IPS-18a (cell line): Measurements from ENCODE around the gene CST1.
"Not testable (repeated sequence)": the region's sequence is repeated elsewhere in the genome, so short reads cannot be mapped to it uniquely, and the experiment has no call there.

Experiments
- H3K27ac ChIP-seq: one replicate; pipeline ENCODE4 v1.5.1; 2013; ENCODE audit warnings: low read length
- H3K27me3 ChIP-seq: one replicate; pipeline ENCODE4 v1.6.1; 2013; ENCODE audit warnings: mild to moderate bottlenecking, low read length; ENCODE audit not compliant: control insufficient read depth, insufficient read depth
- H3K36me3 ChIP-seq: one replicate; pipeline ENCODE4 v1.6.1; 2013; ENCODE audit warnings: low read depth, low read length; ENCODE audit not compliant: control insufficient read depth
- H3K4me1 ChIP-seq: one replicate; pipeline ENCODE4 v1.6.1; 2013; ENCODE audit warnings: low read depth, low read length; ENCODE audit not compliant: control insufficient read depth
- H3K4me3 ChIP-seq: one replicate; pipeline ENCODE4 v1.5.1; 2013; ENCODE audit warnings: low read length
- H3K9ac ChIP-seq: one replicate; pipeline ENCODE4 v1.6.1; 2013; ENCODE audit warnings: mild to moderate bottlenecking, low read length, moderate library complexity
- H3K9me3 ChIP-seq: one replicate; pipeline ENCODE4 v1.6.1; 2013; ENCODE audit warnings: low read depth, low read length; ENCODE audit not compliant: control insufficient read depth

Gene CST1, protein sequence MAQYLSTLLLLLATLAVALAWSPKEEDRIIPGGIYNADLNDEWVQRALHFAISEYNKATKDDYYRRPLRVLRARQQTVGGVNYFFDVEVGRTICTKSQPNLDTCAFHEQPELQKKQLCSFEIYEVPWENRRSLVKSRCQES

DNA sequence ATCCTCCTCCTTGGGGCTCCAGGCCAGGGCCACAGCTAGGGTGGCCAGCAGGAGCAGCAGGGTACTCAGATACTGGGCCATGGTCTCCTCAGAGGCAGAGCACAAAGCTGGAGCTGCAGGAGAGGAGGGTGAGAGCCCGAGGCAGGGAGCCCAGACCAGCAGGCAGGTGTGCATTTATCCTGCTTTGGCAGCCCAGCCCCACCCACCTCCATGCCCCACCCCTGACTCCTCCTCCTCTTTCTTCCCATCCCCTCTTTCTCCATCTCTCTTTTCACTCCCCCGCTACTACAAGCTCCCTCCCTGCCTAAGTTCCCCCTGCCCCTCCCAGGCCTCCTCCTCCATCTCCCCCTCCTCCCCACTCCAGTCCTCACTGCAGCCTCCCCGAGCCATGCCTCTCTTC, at the start of gene CST1:
Gene CST1 (minus strand): TSS at position 150 of the 400 bp plus-strand sequence. CDS start 69 bp downstream, at position 81.
- not testable (repeated sequence) for H3K9ac ChIP-seq, H3K4me3 ChIP-seq, H3K27ac ChIP-seq, H3K4me1 ChIP-seq, H3K9me3 ChIP-seq, H3K36me3 ChIP-seq
- H3K27me3 ChIP-seq = peaks cover 32% of the 10 kb centered on the region

DNA sequence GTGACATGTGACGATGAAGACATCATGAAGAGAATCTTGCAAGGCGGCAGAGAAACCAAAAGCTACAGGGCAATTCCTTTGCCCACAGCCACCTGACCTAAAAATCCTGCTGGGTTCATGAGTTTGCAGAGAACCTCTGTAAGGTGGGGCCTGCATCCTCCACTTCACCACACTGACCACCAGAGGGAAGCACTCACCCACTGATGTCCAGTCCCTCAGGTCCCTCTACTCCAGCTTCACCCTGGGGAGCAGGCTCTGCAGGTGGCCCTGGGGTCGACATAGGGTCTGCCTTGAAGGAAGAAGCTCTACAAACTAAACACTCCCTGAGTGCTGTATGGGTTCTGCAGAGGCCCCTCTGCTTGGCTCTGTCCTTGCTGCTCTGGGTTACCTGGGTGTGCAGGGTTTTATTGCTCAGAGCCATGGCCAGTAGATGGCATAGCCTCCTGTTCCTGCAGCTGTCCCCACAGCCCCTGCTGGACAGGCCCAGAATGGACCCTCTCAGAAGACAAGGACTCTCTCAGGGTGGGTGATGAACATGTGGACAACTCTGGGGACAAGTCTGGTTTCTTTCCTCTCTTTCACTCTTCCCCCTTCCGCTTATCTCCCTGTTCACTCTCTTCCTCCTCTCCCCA, 48.6 kb upstream of the CST1 start:
- not testable (repeated sequence) for H3K4me3 ChIP-seq, H3K36me3 ChIP-seq, H3K27me3 ChIP-seq, H3K27ac ChIP-seq, H3K9ac ChIP-seq, H3K4me1 ChIP-seq, H3K9me3 ChIP-seq

DNA sequence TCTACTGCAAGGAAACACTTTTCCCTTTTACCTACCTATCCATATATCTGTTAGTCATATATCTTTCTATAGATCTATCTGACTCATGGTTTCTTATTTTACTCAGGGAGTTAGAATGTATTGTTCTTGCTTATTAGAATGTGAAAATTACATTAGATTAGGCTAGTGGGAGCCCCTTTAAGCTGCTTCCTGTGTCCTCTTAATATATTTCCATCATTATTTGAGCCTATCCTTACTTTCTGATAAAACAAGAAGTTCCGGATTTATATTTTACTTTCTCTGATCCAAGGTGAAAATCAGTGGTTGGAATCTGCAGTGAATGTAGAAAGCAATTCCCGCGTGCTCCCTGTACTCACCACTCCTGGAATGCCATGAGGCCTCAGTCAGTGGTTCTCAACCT, 44.8 kb upstream of the CST1 start:
- Histone ChIP-seq H3K4me1 (no peaks in the 10 kb centered on the region), H3K9me3 (no peaks in the 10 kb centered on the region), H3K27ac (no peak overlapping the region), H3K36me3 (no peaks in the 10 kb centered on the region), H3K9ac (no peak overlapping the region), H3K27me3 (no peaks in the 10 kb centered on the region), H3K4me3 (no peak overlapping the region)

DNA sequence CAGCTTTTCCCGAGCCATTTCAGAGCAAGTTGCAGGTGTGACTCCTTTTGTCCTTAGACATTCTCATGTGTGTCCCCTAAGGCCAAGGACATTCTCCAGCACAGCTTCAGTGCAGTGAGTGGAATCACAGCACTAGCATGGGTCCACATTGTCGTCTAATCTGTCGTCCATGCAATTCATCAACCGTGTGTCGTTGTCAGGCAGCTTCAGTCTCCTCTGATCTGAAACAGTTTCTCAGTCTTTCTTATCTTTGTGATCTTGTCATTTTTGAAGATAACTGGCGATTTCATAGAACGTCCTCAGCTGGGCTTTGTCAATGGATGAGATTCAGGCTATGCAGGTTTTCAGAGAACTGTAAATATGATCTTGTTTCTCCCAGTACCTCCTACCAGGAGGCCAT, 44.1 kb upstream of the CST1 start:
- Histone ChIP-seq H3K4me1 (no peaks in the 10 kb centered on the region), H3K36me3 (no peaks in the 10 kb centered on the region), H3K4me3 (no peak overlapping the region), H3K27ac (no peak overlapping the region), H3K9ac (no peak overlapping the region), H3K9me3 (no peaks in the 10 kb centered on the region), H3K27me3 (no peaks in the 10 kb centered on the region)

- H3K9me3 ChIP-seq = no peaks in the 10 kb centered on the region
- no peak overlapping the region for H3K9ac ChIP-seq
- H3K4me1 ChIP-seq = no peaks in the 10 kb centered on the region
- H3K36me3 ChIP-seq = no peaks in the 10 kb centered on the region
- no peaks in the 10 kb centered on the region for H3K27me3 ChIP-seq
- H3K4me3 ChIP-seq = no peak overlapping the region
- no peak overlapping the region for H3K27ac ChIP-seq
These were observed 43.3 kb upstream of the CST1 start for GRCh38 chr20:23794065-23794464.

GRCh38 chr20:23783447-23783846, 32.7 kb upstream of the CST1 start:
- no peaks in the 10 kb centered on the region for H3K9me3 ChIP-seq
- H3K4me3 ChIP-seq = no peak overlapping the region
- no peak overlapping the region for H3K27ac ChIP-seq
- no peak overlapping the region for H3K9ac ChIP-seq
- no peaks in the 10 kb centered on the region for H3K27me3 ChIP-seq
- no peaks in the 10 kb centered on the region for H3K4me1 ChIP-seq
- H3K36me3 ChIP-seq = no peaks in the 10 kb centered on the region

DNA sequence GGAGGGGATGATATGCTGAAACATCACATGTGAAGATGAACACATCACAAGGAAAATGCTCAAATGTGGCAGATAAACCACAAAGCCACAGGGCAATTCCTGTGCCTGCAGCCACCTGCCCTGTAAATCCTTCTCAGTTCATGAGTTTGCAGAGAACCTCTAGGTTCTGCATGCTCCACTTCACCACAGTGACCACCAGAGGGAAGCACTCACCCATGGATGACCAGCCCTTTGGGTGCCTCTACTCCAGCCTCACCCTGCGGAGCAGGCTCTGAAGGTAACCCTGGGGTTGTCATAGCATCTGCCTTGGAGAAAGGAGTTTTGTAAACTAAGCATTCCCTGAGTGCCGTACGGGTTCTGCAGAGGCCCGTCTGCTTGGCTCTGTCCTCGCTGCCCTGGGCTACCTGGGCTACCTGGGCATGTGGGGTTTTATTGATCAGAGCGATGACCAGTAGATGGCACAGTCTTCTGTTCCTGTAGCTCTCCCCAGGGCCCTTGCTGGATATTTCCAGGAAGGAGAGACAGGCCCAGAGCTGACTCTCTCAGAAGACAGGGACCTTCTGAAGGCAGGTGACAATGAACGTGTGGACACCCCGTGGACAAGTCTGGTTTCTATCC, 31.7 kb upstream of the CST1 start:
- H3K4me3 ChIP-seq = no peak overlapping the region
- H3K9me3 ChIP-seq = no peaks in the 10 kb centered on the region
- no peaks in the 10 kb centered on the region for H3K4me1 ChIP-seq
- no peak overlapping the region for H3K27ac ChIP-seq
- H3K27me3 ChIP-seq = no peaks in the 10 kb centered on the region
- H3K9ac ChIP-seq = no peak overlapping the region
- no peaks in the 10 kb centered on the region for H3K36me3 ChIP-seq

DNA sequence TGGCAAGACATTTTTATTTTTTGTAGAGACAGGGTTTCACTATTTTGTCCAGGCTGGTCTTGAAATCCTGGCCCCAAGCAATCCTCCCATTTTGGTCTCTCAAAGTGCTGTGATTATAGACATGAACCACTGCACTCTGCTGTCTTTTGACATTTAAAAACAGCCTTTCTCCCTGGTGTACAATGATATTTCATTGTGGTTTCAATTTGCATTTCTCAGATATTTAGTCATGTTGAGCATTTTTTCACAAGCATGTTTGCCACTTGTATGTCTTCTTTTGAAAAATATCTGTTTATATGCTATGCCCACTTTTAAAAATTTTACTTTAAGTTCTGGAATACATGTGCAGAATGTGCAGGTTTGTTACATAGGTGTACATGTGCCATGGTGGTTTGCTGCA, 27.9 kb upstream of the CST1 start:
- H3K9ac ChIP-seq, H3K36me3 ChIP-seq, H3K4me3 ChIP-seq, H3K4me1 ChIP-seq, H3K27me3 ChIP-seq, H3K27ac ChIP-seq, H3K9me3 ChIP-seq: not testable (repeated sequence)

GRCh38 chr20:23777380-23777779, 26.6 kb upstream of the CST1 start:
- H3K27me3 ChIP-seq, H3K36me3 ChIP-seq, H3K4me3 ChIP-seq, H3K27ac ChIP-seq, H3K9me3 ChIP-seq, H3K4me1 ChIP-seq, H3K9ac ChIP-seq: not testable (repeated sequence)

DNA sequence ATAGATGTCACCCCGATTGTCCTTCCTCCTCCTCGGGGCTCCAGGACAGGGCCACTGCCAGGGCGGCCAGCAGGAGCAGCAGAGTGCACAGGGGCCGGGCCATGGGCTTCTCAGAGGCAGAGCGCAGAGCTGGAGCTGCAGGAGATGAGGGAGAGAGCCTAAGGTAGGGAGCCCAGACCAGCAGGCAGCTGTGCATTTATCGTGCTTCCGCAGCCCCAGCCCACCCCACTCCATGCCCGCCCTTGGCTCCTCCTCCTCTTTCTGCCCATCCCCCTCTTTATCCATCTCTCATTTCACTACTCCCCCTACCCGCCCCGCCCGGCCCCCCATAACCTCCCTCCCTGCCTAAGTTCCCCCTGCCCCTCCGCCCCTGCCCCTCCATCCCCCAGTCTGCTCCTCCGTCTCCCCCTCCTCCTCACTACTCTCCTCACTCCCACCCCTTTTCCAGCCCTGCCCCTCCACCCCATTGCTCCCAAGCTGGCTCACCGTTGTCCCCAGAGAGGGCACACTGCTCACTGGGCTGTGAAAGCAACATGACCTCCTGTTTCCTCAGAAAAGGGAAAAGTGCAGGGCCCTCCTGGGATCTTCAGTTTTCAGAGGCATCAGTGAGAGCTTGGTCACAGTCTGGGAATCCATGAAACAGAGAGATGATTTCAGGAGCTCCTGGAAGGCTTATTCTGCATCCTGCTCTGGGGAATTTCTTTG, 25.5 kb upstream of the CST1 start:
- H3K4me1 ChIP-seq = peaks cover 4% of the 10 kb centered on the region
- peaks cover 5% of the 10 kb centered on the region for H3K27me3 ChIP-seq
- H3K9ac ChIP-seq = no peak overlapping the region
- H3K27ac ChIP-seq = no peak overlapping the region
- H3K36me3 ChIP-seq = no peaks in the 10 kb centered on the region
- H3K4me3 ChIP-seq = peak overlapping the region; percentile 30
- H3K9me3 ChIP-seq = no peaks in the 10 kb centered on the region

- no peak overlapping the region for H3K9ac ChIP-seq
- no peak overlapping the region for H3K4me3 ChIP-seq
- H3K9me3 ChIP-seq = no peaks in the 10 kb centered on the region
- no peak overlapping the region for H3K27ac ChIP-seq
- H3K27me3 ChIP-seq = peaks cover 5% of the 10 kb centered on the region
- H3K4me1 ChIP-seq = peaks cover 4% of the 10 kb centered on the region
- H3K36me3 ChIP-seq = no peaks in the 10 kb centered on the region
These were observed 23.3 kb upstream of the CST1 start for GRCh38 chr20:23774081-23774480.
